ENCODE results near the gene GABRB3.

The GABRB3 gene

GRCh38 chr15:26551473-26551872 is 221.4 kb downstream of the GABRB3 start:
- DNase-seq (ENCODE audit: low spot score), result no peak

GRCh38 chr15:26550880-26551279 is 222.0 kb downstream of the GABRB3 start:
- DNase-seq (ENCODE audit: low spot score), result no peak

DNA sequence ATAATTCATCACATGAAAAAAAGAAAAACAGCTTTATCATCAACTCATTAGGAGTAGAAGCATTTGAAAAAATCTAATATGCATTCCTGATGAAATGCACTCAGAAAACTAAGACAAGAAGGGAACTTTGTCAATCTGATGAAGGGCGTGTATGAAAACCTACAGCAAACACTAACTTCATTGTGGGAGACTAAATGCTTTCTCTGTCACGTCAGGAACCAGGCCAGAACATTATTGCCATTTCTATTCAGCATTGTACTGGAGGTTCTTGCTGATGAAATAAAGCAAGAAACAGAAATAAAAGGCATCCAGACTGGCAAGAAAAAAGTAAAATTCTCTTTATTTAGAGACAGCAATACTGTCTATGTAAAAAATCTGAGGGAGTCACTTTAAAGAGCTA is 235.2 kb downstream of the GABRB3 start:
- DNase-seq (ENCODE audit: low spot score), result no peak

- no peak for DNase-seq (ENCODE audit: low spot score)
Observed at GRCh38 chr15:26531489-26531888, 241.4 kb downstream of the GABRB3 start.

- no peak for DNase-seq (ENCODE audit: low spot score)
Observed at GRCh38 chr15:26525096-26525495, 247.8 kb downstream of the GABRB3 start.

DNA sequence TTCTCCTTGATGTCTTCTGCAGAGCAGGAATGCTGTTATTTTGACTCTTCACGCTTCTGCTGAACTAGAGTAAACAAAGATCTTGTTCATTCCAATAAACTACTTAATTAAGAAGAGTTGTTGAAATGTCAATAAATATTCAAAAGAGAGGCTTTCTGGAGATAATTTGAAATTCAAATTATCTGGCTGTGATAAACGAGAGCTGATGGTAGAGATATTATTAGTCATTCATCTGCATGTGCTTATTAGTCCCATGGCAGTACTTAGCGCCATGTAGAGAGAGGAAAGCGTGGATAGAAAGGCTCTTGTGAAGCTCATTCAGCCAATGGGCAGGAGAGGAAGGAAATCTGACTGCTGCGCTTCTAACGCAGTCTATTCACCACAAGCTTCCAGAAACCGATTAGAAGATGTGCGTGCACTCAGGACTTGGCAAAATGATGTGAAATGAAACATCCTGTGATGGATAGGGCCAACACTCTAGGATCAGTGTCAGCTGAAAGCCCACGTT is 251.1 kb downstream of the GABRB3 start:
- no peak for DNase-seq (ENCODE audit: low spot score)

DNA sequence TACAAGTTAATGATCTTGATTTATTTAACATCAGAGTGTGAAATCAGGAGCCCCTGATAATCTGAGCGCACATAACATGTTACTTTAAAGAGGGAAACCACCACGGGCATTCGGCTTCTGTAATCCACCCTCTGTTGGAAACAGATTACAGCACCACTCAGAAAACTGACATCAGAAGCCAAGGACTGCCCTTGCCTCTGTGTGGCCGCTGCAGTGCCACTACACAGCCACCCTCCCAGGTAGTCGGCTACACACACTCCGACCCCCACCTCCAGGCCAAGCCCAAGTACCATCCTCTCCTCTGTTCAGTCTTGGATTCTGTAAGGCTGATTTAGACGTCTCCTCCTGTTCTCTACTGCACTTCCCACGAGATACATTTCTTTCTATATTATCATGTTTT is 251.7 kb downstream of the GABRB3 start:
- DNase-seq (ENCODE audit: low spot score), result no peak

GRCh38 chr15:26518885-26519284 is 254.0 kb downstream of the GABRB3 start:
- no peak for DNase-seq (ENCODE audit: low spot score)

DNA sequence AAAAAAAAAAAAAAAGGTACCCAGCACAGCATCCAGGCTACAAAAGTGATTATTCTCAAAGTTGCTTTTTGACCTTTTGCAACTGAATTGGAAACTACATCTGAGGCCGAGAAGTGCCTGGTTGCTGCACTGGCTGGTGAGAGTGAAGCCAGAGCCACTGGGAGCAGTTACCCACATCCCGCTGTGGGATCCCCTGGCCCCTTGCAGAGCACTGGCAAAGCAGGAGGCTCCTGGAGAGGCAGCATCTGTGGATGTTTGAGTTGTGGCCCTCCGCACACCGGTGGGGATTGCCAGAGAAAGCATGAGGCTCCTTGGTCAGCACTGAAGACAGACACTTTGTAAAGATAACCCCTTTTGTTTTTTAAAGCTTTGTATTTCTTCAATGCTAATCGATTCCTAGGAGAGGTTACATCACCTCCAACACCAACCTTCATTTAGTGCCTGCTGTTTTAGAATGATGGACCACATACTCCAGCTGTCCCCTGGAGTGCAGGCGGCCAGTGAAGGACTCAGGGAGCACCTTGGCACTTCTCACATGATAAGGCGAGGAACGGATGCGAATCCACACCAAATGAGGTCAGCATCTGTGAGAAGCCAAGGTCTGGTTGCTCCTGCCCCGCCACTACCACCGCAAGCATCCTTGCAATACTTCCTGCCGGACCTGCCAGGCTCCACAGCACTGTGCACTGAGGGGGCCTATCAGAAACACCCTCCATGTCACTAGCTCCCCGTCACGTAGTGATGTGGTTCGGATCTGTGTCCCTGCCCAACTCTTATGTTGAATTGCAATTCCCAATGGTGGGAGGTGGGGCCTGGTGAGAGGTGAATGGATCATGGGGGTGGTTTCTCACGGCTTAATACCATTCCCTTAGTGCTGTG is 256.5 kb downstream of the GABRB3 start:
- no peak for DNase-seq (ENCODE audit: low spot score)

- no peak for DNase-seq (ENCODE audit: low spot score)
Observed at GRCh38 chr15:26504009-26504408, 268.9 kb downstream of the GABRB3 start.

Data from D341Med (cell line).